ENCODE data around the gene RPL28. TPM values are rescaled to one million over a fixed set of nuclear protein-coding genes. Genes with fewer than 3 reads are reported as not detected.
"Not testable (repeated sequence)": the region's sequence is repeated elsewhere in the genome, so short reads cannot be mapped to it uniquely, and the experiment has no call there.

Gene RPL28
- total and polyA plus RNA-seq, 10 of the 15 experiments (the other 5 are each of a cell fraction or from before 2014, with no cell fraction given): 260 to 3,542 (median 891) TPM

DNA sequence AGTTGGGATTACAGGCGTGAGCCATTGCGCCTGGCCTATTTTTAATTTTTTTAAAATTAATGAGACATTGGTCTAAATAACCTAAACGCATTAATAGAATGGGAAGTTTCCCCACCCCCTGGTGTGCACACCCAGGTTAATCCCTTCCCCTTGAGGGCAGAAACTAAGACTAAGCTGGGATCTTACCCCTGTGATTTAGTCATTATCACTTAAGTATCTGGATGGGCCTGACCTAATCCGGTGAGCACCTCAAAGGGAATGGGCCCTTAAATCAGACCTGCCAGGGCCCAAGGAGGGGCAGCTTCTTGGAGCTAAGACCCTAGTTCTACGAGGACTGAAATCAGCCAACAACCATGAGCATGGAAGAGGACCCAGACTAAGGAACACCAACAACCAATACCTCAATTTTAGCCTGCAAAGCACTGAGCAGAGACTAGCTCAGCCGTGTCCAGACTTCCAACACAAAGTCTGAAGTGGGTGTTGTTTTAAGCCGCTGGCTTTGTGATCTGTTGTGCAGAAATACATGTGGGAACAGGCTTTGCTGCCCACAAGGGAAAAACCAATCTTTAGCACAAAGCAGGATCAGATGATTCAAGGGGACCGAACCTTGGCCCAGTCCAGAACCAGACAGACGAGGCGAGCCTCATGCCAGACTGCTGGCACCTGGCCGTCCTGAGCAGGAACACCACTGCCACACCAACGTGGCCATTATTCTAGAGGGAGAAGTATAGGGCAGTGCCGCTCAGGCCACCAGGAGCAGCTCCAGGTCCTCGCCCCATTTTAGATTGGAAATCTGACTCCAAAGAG, 14.8 kb downstream of the RPL28 start:
- FAIRE-seq (no peak), DNase-seq (ENCODE audit: low read depth, low spot score) (no peak), ATAC-seq (no peak)
- H3K9me3 ChIP-seq (replicated peaks; ENCODE audit: control insufficient read depth, insufficient read depth, low read length): no peaks in the 10 kb centered on the region
- no peaks in the 10 kb centered on the region for H3K27me3 ChIP-seq (replicated peaks in 1 of 2; ENCODE audit: control insufficient read depth in 2 of 2, insufficient read depth in 2 of 2, low read length in 1 of 2)
- no TSS peak for BruUV-seq (replicated peaks)
- in situ Hi-C loops (cut with MboI) (no loop called here), intact Hi-C loops (cut with micrococcal nuclease; ENCODE audit: unreplicated experiment) (no loop called here)
- peaks cover 3% of the 10 kb centered on the region for H4K20me1 ChIP-seq (ENCODE audit: control insufficient read depth, insufficient read depth)
- H3K9ac ChIP-seq (ENCODE audit: control insufficient read depth, insufficient read depth, low read length): no peak overlapping the region
- ChIA-PET RAD21 (ENCODE audit: unreplicated experiment) (interaction anchor here (1.1 kb wide), 1 partner anchor 99 kb away, joined by 3 read pairs; no protein-coding TSS in a partner anchor), CTCF (no interaction called here), SMC1A (ENCODE audit: uncharacterized antibody, unreplicated experiment) (interaction anchor here (1.3 to 2.1 kb wide), 2 partner anchors 9 to 10 kb away, joined by 3 to 5 read pairs; no protein-coding TSS in a partner anchor), POLR2A (interaction anchor here (1.2 kb wide), 1 partner anchor 16 kb away, joined by 3 read pairs; no protein-coding TSS in a partner anchor)
- H3K4me3 ChIP-seq: no peak overlapping the region
- no peak for TF ChIP-seq CREM (IDR thresholded peaks at IDR 0.05; ENCODE audit: low read depth)
- no peak for TF ChIP-seq PAX8 (IDR thresholded peaks at IDR 0.05)
- TF ChIP-seq, protein P1, sequence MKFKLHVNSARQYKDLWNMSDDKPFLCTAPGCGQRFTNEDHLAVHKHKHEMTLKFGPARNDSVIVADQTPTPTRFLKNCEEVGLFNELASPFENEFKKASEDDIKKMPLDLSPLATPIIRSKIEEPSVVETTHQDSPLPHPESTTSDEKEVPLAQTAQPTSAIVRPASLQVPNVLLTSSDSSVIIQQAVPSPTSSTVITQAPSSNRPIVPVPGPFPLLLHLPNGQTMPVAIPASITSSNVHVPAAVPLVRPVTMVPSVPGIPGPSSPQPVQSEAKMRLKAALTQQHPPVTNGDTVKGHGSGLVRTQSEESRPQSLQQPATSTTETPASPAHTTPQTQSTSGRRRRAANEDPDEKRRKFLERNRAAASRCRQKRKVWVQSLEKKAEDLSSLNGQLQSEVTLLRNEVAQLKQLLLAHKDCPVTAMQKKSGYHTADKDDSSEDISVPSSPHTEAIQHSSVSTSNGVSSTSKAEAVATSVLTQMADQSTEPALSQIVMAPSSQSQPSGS (IDR thresholded peaks at IDR 0.05; ENCODE audit: low read length): no peak
- TF ChIP-seq POLR2A (IDR thresholded peaks at IDR 0.05; ENCODE audit: low read depth, low read length): peak; percentile 21
- TF ChIP-seq SMARCA5 (IDR thresholded peaks at IDR 0.05): no peak
- TF ChIP-seq TCF12 (IDR thresholded peaks at IDR 0.05; ENCODE audit: low read depth, low read length): no peak
- no peak for TF ChIP-seq ESRRA (IDR thresholded peaks at IDR 0.05; ENCODE audit: low read length)
- TF ChIP-seq NFYA (IDR thresholded peaks at IDR 0.05; ENCODE audit: borderline replicate concordance, low read depth, low read length): no peak
- 82% methylated on average over 14 of the region's 14 CpGs for WGBS (ENCODE audit: insufficient coverage, insufficient replicate concordance, low lambda C conversion rate, missing lambda C conversion rate)
- no peak overlapping the region for H3K27ac ChIP-seq (ENCODE audit: control insufficient read depth, insufficient read depth)
- H3K36me3 ChIP-seq (ENCODE audit: control insufficient read depth in 2 of 2, insufficient read depth in 2 of 2, low read length in 1 of 2): peaks cover 17 to 22% of the 10 kb centered on the region in 2 experiments; a peak in 3 of 4 replicates
- peaks cover 20% of the 10 kb centered on the region for H3K79me2 ChIP-seq (ENCODE audit: control insufficient read depth, insufficient read depth, low read length)
- no peak overlapping the region for H2AFZ ChIP-seq (ENCODE audit: control insufficient read depth, low read depth, low read length)
- no peak overlapping the region for H3K4me2 ChIP-seq (ENCODE audit: control insufficient read depth, insufficient read depth)
- H3K4me1 ChIP-seq (ENCODE audit: control insufficient read depth, insufficient read depth, low read length): peaks cover 15% of the 10 kb centered on the region

DNA sequence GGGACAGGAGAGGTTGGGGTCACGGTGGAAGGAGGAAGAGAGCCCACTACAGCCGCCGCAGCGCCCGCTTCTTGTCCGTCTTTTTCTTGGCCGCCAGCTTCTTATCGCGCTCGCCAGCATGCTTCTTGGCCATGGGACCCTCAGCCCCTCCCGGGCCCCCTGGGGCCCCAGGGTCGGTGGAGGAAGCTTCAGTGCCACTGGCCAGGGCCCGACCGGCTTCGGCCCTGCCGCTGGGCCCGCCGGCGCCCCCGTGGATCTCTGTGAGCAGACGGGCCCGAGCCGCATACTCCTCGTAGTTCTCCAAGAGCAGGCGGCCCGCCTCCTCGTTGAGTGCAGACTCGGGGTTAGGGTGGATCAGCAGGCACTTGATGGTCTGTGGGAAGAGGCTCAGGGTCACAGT, 15.7 kb downstream of the RPL28 start:
- 90% methylated on average over 16 of the region's 28 CpGs for WGBS (ENCODE audit: insufficient coverage, insufficient replicate concordance, low lambda C conversion rate, missing lambda C conversion rate)
- not testable (repeated sequence) for H3K9ac ChIP-seq (ENCODE audit: control insufficient read depth, insufficient read depth, low read length)

More for the DNA sequence above, 15.7 kb downstream of the RPL28 start:
- DNase-seq (ENCODE audit: low read depth, low spot score); H3K4me2 ChIP-seq (ENCODE audit: control insufficient read depth, insufficient read depth); intact Hi-C loops (cut with micrococcal nuclease; ENCODE audit: unreplicated experiment); FAIRE-seq; H3K9me3 ChIP-seq (replicated peaks; ENCODE audit: control insufficient read depth, insufficient read depth, low read length); BruUV-seq (replicated peaks); CTCF ChIA-PET; H3K27me3 ChIP-seq (replicated peaks in 1 of 2; ENCODE audit: control insufficient read depth in 2 of 2, insufficient read depth in 2 of 2, low read length in 1 of 2); H2AFZ ChIP-seq (ENCODE audit: control insufficient read depth, low read depth, low read length); ATAC-seq; POLR2A ChIA-PET; H3K27ac ChIP-seq (ENCODE audit: control insufficient read depth, insufficient read depth); RAD21 ChIA-PET (ENCODE audit: unreplicated experiment); H3K4me3 ChIP-seq; in situ Hi-C loops (cut with MboI); H4K20me1 ChIP-seq (ENCODE audit: control insufficient read depth, insufficient read depth); SMC1A ChIA-PET (ENCODE audit: uncharacterized antibody, unreplicated experiment): not testable (repeated sequence)
- Histone ChIP-seq H3K79me2 (ENCODE audit: control insufficient read depth, insufficient read depth, low read length) (peaks cover 29% of the 10 kb centered on the region), H3K4me1 (ENCODE audit: control insufficient read depth, insufficient read depth, low read length) (peaks cover 22% of the 10 kb centered on the region), H3K36me3 (ENCODE audit: control insufficient read depth in 2 of 2, insufficient read depth in 2 of 2, low read length in 1 of 2) (peaks cover 17 to 26% of the 10 kb centered on the region in 2 experiments; a peak in 3 of 4 replicates)
